Measurements from ENCODE around the gene IL20RA. TPM values are rescaled to one million over a fixed set of nuclear protein-coding genes. Genes with fewer than 3 reads are reported as not detected.

The IL20RA gene
- polyA plus RNA-seq, 1 experiment = not detected

GRCh38 chr6:137058037-137058436 is 13.3 kb upstream of the IL20RA start:
- H3K27ac ChIP-seq (ENCODE audit: low read depth, low read length) = no peak overlapping the region
- CTCF ChIA-PET = no interaction called here
- no peaks in the 10 kb centered on the region for H3K27me3 ChIP-seq (ENCODE audit: control insufficient read depth, insufficient read depth, low read length)
- POLR2A ChIA-PET = no interaction called here
- no peak for DNase-seq (ENCODE audit: low read depth, low spot score)
- TF ChIP-seq CTCF (IDR thresholded peaks at IDR 0.05; ENCODE audit: low read depth, low read length) = no peak
- H3K9me3 ChIP-seq (ENCODE audit: control insufficient read depth, insufficient read depth, low read length) = no peaks in the 10 kb centered on the region
- H3K4me3 ChIP-seq (ENCODE audit: low read depth, low read length) = no peak overlapping the region

DNA sequence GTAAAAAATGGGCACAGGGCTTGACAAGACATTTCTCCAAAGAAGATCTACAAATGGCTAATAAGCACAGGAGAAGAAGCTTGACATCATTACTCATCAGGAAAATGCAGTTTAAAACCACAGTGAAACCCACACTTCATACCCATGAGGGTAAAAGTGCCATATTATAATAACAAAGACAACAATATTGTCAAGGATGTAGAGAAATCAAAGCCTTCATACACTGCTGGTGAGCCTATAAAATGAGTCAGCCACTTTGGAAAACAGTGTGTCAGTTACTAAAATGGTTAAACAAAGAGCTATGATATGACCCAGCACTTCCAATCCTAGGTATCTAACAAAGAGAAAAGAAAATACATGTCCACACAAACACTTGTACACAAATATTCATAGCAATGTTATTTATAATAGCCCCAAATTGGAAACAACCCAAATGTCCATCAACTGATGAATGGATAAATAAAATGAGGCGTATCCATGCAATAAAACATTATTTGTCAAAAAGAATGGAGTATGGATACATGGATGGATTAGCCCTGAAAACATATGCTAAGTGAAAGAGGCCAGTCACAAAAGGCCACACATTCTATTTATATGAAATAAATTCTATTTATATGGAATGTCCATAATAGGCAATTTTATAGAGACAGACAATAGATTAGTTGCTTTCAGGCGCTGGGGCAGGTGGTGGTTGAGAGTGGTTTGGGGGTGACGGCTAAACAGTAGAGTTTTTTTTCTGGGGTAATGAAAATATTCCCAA is 11.5 kb upstream of the IL20RA start:
- ChIA-PET POLR2A (no interaction called here), CTCF (interaction anchor here (1.0 kb wide), 1 partner anchor 38 kb away, joined by 4 read pairs; no protein-coding TSS in a partner anchor)
- Histone ChIP-seq H3K27me3 (ENCODE audit: control insufficient read depth, insufficient read depth, low read length) (no peaks in the 10 kb centered on the region), H3K27ac (ENCODE audit: low read depth, low read length) (no peak overlapping the region), H3K9me3 (ENCODE audit: control insufficient read depth, insufficient read depth, low read length) (no peaks in the 10 kb centered on the region), H3K4me3 (ENCODE audit: low read depth, low read length) (no peak overlapping the region)
- TF ChIP-seq CTCF (IDR thresholded peaks at IDR 0.05; ENCODE audit: low read depth, low read length) = no peak
- no peak for DNase-seq (ENCODE audit: low read depth, low spot score)

GRCh38 chr6:137051790-137052472 is 7.2 kb upstream of the IL20RA start:
- no peak for TF ChIP-seq CTCF (IDR thresholded peaks at IDR 0.05; ENCODE audit: low read depth, low read length)
- Histone ChIP-seq H3K4me3 (ENCODE audit: low read depth, low read length) (no peak overlapping the region), H3K9me3 (ENCODE audit: control insufficient read depth, insufficient read depth, low read length) (no peaks in the 10 kb centered on the region), H3K27me3 (ENCODE audit: control insufficient read depth, insufficient read depth, low read length) (peaks cover 7% of the 10 kb centered on the region), H3K27ac (ENCODE audit: low read depth, low read length) (no peak overlapping the region)
- POLR2A ChIA-PET = no interaction called here
- DNase-seq (ENCODE audit: low read depth, low spot score) = no peak
- CTCF ChIA-PET = no interaction called here

DNA sequence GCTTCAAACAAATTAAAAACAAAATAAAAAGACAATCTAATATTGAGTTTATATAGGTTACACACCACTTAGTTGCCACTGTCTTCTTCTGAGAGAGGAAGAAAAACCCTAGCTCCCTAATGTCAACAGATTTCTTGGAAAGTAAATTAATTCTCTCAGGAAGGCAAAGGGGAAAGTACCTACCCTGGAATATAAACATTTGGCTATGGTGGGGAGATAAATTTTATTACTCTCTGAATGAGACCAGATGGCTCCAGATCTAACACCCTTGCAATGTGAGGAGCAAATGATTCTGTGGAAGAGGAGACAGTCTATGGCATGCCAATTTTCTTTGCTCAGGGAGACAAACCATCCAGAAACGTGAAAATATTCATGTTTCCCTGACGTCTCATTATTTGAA is 4.3 kb upstream of the IL20RA start:
- peaks cover 10% of the 10 kb centered on the region for H3K27me3 ChIP-seq (ENCODE audit: control insufficient read depth, insufficient read depth, low read length)
- ChIA-PET CTCF (no interaction called here), POLR2A (no interaction called here)
- no peak for DNase-seq (ENCODE audit: low read depth, low spot score)
- no peak for TF ChIP-seq CTCF (IDR thresholded peaks at IDR 0.05; ENCODE audit: low read depth, low read length)
- no peaks in the 10 kb centered on the region for H3K9me3 ChIP-seq (ENCODE audit: control insufficient read depth, insufficient read depth, low read length)
- no peak overlapping the region for H3K4me3 ChIP-seq (ENCODE audit: low read depth, low read length)
- H3K27ac ChIP-seq (ENCODE audit: low read depth, low read length) = no peak overlapping the region

GRCh38 chr6:137046871-137047412 is 2.2 kb upstream of the IL20RA start:
- peaks cover 17% of the 10 kb centered on the region for H3K27me3 ChIP-seq (ENCODE audit: control insufficient read depth, insufficient read depth, low read length)
- no peaks in the 10 kb centered on the region for H3K9me3 ChIP-seq (ENCODE audit: control insufficient read depth, insufficient read depth, low read length)
- TF ChIP-seq CTCF (IDR thresholded peaks at IDR 0.05; ENCODE audit: low read depth, low read length) = no peak
- DNase-seq (ENCODE audit: low read depth, low spot score) = no peak
- H3K4me3 ChIP-seq (ENCODE audit: low read depth, low read length) = no peak overlapping the region
- POLR2A ChIA-PET = no interaction called here
- CTCF ChIA-PET = no interaction called here
- no peak overlapping the region for H3K27ac ChIP-seq (ENCODE audit: low read depth, low read length)
